ENCODE data around the gene SLAIN2. TPM values are rescaled to one million over a fixed set of nuclear protein-coding genes. Genes with fewer than 3 reads are reported as not detected.
"Not testable (repeated sequence)": the region's sequence is repeated elsewhere in the genome, so short reads cannot be mapped to it uniquely, and the experiment has no call there.

The SLAIN2 gene
- 71.4 and 79.4 TPM in 2 replicates for total RNA-seq

DNA sequence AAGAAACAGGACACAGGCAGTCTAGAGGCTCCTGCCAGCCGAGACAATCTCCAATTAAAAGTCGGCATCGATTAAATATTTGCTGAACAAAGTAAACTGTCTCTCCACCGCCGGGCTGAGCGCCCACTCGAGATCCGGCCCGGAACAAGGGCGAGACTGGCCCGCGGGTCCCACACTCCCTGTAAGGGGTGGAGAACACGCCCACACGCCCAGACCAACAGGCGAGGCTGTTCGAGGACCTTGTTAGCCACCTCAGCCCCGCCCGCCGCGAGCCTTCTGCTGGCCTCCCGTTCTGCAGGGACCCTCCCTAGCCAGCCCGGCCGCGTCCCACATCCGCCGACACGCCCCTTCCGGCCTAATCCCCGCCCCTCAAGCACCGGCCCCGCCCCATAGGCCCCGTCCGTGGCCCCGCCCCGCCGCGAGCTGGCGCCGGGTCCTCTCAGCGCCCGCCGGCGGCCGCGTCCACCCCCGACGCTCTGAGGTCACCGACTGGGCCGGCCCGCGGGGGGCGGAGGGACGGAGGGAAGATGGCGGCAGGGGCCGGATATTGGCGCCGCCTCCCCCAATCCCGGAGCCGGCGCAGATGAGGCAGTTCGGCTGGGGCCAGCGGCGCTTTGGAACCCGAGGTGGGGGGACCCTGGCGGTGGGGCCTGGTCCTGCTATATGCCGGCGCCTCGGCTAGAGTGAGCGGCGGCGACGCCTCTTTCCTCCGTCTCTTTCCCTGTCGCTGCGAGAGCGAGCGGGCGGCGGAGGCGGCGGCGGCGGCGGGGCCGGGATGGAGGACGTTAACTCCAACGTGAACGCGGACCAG lies at the start of gene SLAIN2:
SLAIN2 (plus strand) TSS at position 565 of the 811 bp plus-strand sequence; CDS start at position 776, 211 bp downstream.
- Mint-ChIP-seq H3K27me3 (ENCODE audit: insufficient read depth) (no peaks in the 10 kb centered on the region), H3K4me1 (ENCODE audit: low read depth) (peaks cover 74% of the 10 kb centered on the region), H3K27ac (peak within 1 kb of the TSS; percentile 98), H3K4me3 (peak within 1 kb of the TSS; percentile 98), H3K36me3 (ENCODE audit: low read depth) (peaks cover 5% of the 10 kb centered on the region), H3K9me3 (no peaks in the 10 kb centered on the region)
- DNase-seq (ENCODE audit: low spot score), result peak; percentile 98
- intact Hi-C loops (cut with micrococcal nuclease), result loop anchor here (1.0 to 5.0 kb wide), 10 partner anchors 25 to 878 kb away; partner anchors contain the start of genes COMMD8, FRYL, NFXL1 and OCIAD1

DNA sequence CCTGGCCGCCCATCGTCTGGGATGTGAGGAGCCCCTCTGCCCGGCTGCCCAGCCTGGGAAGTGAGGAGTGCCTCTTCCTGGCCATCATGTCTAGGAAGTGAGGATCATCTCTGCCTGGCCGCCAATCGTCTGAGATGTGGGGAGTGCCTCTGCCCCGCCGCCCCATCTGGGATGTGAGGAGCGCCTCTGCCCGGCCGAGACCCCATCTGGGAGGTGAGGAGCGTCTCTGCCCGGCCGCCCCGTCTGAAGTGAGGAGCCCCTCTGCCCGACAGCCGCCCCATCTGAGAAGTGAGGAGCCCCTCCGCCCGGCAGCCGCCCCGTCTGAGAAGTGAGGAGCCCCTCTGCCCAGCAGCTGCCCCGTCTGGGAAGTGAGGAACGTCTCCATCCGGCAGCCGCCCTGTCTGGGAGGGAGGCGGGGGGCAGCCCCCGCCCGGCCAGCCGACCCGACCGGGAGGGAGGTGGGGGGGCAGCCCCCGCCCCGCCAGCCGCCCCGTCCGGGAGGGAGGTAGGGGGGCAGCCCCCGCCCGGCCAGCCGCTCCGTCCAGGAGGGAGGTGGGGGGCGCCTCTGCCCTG lies 49.0 kb upstream of the SLAIN2 start:
- H3K4me1 Mint-ChIP-seq (ENCODE audit: low read depth); H3K27ac Mint-ChIP-seq; H3K9me3 Mint-ChIP-seq: not testable (repeated sequence)

DNA sequence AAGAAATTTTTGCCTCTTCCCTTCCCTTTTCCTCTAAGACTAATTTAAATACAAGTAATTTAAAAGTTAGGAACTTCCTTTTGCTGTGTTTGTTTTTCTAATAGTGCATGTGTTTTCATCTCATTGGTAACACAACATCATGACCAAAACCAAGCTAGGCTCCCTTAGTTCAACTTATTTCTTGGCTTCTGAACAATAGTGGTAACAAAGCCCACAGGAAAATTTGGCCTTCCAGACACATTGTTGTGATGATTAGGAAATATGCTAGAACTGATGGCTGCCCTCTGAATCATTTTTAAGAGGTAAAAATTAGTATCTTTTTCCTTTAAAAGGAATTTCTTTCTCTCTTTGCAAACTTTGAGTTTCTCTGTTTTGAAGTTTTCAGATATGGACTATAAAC lies 46.2 kb upstream of the SLAIN2 start:
- intact Hi-C loops (cut with micrococcal nuclease), result no loop called here

More for the DNA sequence above, 49.0 kb upstream of the SLAIN2 start:
- DNase-seq (ENCODE audit: low spot score); H3K27me3 Mint-ChIP-seq (ENCODE audit: insufficient read depth); intact Hi-C loops (cut with micrococcal nuclease); H3K4me3 Mint-ChIP-seq; H3K36me3 Mint-ChIP-seq (ENCODE audit: low read depth): not testable (repeated sequence)

DNA sequence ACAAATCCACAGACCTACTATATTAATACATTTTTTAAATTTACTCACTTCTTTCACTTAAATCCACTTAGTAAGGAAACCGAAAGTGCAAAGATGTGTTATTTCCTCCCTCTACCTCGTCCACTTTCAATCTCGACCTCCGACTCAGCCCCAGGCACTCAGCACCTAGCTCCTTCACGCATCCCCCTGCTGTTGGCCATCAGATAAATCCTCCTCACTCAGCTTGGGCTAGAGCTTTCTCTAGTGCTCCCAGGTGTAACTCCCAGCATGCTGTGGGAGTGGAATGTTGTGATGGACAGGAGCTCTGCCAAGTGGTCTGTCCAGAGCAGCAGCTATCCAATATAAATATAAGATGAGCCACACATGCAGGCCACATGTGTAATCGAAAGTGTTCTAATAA lies 45.0 kb upstream of the SLAIN2 start:
- Mint-ChIP-seq H3K4me1 (ENCODE audit: low read depth) (peaks cover 5% of the 10 kb centered on the region), H3K4me3 (no peak overlapping the region), H3K36me3 (ENCODE audit: low read depth) (no peaks in the 10 kb centered on the region), H3K27ac (no peak overlapping the region), H3K9me3 (no peaks in the 10 kb centered on the region), H3K27me3 (ENCODE audit: insufficient read depth) (no peaks in the 10 kb centered on the region)
- DNase-seq (ENCODE audit: low spot score), result no peak
- intact Hi-C loops (cut with micrococcal nuclease), result no loop called here

More for the DNA sequence above, 46.2 kb upstream of the SLAIN2 start:
- H3K4me1 Mint-ChIP-seq (ENCODE audit: low read depth), result peaks cover 5% of the 10 kb centered on the region
- H3K27ac Mint-ChIP-seq, result no peak overlapping the region
- no peaks in the 10 kb centered on the region for H3K36me3 Mint-ChIP-seq (ENCODE audit: low read depth)
- DNase-seq (ENCODE audit: low spot score), result no peak
- H3K4me3 Mint-ChIP-seq, result no peak overlapping the region
- H3K9me3 Mint-ChIP-seq, result no peaks in the 10 kb centered on the region
- H3K27me3 Mint-ChIP-seq (ENCODE audit: insufficient read depth), result no peaks in the 10 kb centered on the region

DNA sequence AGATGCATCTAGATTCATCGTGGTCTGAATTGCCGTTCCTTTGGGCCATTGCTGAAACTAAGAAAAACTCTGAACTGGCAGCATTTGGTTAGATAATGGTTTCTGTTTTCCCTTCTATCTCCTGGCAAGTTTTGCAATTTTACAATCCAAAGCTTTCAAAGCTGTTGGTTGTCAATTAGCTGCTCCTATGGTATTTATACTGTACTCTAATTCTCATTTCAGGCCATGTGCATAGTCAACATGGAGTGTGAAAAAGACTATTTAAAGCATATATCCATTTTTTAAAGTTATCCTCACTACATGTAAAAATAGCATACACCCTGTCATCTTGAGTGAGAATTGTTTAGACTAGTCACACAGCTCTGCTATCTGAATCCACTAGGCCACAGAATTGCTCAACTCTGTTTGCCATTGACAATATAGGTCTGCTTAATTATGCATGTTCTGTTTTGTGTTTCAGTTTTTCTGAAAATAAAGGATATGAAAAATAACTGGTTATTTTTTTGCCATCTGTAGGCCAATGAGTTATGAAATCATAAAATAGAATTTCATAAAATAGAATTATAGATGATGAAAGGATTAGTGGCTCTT lies 44.0 kb upstream of the SLAIN2 start:
- H3K36me3 Mint-ChIP-seq (ENCODE audit: low read depth), result no peaks in the 10 kb centered on the region
- no peaks in the 10 kb centered on the region for H3K9me3 Mint-ChIP-seq
- intact Hi-C loops (cut with micrococcal nuclease), result no loop called here
- DNase-seq (ENCODE audit: low spot score), result no peak
- H3K27ac Mint-ChIP-seq, result no peak overlapping the region
- H3K4me3 Mint-ChIP-seq, result no peak overlapping the region
- peaks cover 3% of the 10 kb centered on the region for H3K27me3 Mint-ChIP-seq (ENCODE audit: insufficient read depth)
- peaks cover 5% of the 10 kb centered on the region for H3K4me1 Mint-ChIP-seq (ENCODE audit: low read depth)

DNA sequence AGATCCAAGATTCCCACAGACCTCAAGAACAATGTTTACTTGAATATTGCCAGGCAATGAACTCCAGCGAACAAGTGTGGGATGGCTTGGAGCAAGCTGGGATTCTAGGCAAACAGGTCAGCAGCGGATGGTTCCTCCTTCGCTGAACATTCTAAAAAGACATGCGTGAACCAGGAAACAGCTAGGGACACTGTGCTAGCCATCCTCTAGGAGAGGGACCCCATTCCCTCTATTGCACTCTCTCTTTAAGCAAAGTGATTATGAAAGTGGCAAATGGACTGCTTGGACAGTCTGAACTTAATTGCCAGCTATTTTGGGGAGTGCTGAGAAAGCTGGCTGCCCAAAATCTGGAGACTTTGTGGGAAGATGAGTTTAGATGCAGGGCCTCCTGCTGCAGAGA lies 41.8 kb upstream of the SLAIN2 start:
- intact Hi-C loops (cut with micrococcal nuclease), result no loop called here

DNA sequence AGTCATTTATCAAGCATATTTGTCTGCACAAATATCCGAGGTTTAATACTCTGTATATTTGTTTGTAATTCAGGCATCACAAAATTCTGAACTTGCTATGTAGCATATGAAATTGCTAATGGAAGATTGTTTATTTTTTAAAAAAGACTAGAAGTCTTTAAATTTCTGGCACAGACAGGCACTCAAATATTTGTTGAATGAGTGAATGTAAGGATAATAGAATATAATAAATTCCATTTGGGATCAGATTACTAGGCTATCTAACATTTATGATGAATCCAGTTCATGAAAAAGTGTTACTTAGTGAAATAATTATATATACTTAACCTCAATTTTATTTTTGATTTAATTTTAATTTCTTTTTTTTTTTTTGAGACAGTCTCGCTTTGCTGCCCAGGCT lies 41.3 kb upstream of the SLAIN2 start:
- H3K4me3 Mint-ChIP-seq, result no peak overlapping the region
- H3K36me3 Mint-ChIP-seq (ENCODE audit: low read depth), result no peaks in the 10 kb centered on the region
- no peak for DNase-seq (ENCODE audit: low spot score)
- H3K27ac Mint-ChIP-seq, result no peak overlapping the region
- H3K4me1 Mint-ChIP-seq (ENCODE audit: low read depth), result peaks cover 5% of the 10 kb centered on the region
- no peaks in the 10 kb centered on the region for H3K9me3 Mint-ChIP-seq
- intact Hi-C loops (cut with micrococcal nuclease), result no loop called here
- H3K27me3 Mint-ChIP-seq (ENCODE audit: insufficient read depth), result peaks cover 5% of the 10 kb centered on the region

More for the DNA sequence above, 41.8 kb upstream of the SLAIN2 start:
- Mint-ChIP-seq H3K27ac (no peak overlapping the region), H3K4me3 (no peak overlapping the region), H3K27me3 (ENCODE audit: insufficient read depth) (peaks cover 3% of the 10 kb centered on the region), H3K9me3 (no peaks in the 10 kb centered on the region), H3K4me1 (ENCODE audit: low read depth) (peaks cover 5% of the 10 kb centered on the region), H3K36me3 (ENCODE audit: low read depth) (no peaks in the 10 kb centered on the region)
- no peak for DNase-seq (ENCODE audit: low spot score)

DNA sequence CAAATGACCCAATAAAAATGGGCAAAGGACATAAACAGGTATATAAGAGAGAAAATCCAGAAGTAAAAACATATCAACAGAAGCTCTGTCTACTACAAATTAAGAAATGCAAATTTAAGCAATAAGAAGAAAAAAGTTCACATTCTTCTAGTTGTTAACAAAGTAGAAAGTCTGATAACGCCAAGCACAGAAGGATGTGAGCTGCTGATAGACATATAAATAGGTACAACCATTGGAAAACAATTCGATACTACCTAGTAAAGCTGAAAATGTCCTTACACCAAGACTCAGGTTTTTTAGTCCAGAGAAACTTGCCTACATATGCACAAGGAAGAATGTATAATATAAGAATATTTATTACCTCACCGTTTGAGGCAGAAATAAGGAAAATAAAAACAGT lies 35.8 kb upstream of the SLAIN2 start:
- Mint-ChIP-seq H3K9me3 (no peaks in the 10 kb centered on the region), H3K36me3 (ENCODE audit: low read depth) (no peaks in the 10 kb centered on the region), H3K27ac (no peak overlapping the region), H3K4me1 (ENCODE audit: low read depth) (no peaks in the 10 kb centered on the region), H3K27me3 (ENCODE audit: insufficient read depth) (peaks cover 20% of the 10 kb centered on the region), H3K4me3 (no peak overlapping the region)
- DNase-seq (ENCODE audit: low spot score), result no peak
- intact Hi-C loops (cut with micrococcal nuclease), result no loop called here

DNA sequence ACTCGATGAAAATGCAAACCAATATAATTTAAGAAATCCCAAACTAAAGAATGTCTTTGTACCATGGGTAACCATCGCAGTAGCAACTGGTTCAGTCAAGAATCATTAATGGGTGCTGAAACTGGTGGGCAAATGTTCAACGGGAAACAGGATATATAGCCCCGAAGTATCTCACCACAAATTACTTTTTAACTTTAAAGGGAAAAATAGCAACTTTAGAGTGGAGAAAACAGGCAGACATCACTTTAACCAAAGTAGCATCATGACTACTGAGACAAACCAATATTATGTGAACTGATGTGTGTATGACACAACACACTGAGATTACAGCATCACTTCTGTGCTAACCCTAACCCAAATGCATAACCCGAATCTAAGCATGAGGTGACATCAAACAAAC lies 33.8 kb upstream of the SLAIN2 start:
- intact Hi-C loops (cut with micrococcal nuclease), result no loop called here
- Mint-ChIP-seq H3K27me3 (ENCODE audit: insufficient read depth) (peaks cover 17% of the 10 kb centered on the region), H3K36me3 (ENCODE audit: low read depth) (no peaks in the 10 kb centered on the region), H3K4me3 (no peak overlapping the region), H3K9me3 (no peaks in the 10 kb centered on the region), H3K4me1 (ENCODE audit: low read depth) (no peaks in the 10 kb centered on the region), H3K27ac (no peak overlapping the region)
- DNase-seq (ENCODE audit: low spot score), result no peak

DNA sequence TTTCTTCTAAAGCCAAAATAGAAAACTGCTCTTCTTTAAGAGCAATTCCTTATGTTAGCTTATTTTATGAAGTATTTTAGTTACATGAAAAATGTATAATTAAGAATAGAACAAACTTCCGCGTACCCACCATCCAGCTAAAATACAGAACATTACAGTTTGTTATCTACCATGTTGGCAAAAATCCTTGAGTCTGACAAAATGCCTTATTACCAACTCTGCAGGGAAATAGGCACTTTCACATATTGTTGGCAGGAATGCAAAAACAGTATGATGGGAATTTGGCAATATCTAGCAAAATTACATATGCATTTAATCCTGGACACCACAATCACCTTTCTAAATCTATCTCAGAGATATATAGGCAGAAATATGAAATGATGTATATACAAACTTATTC lies 32.4 kb upstream of the SLAIN2 start:
- Mint-ChIP-seq H3K4me1 (ENCODE audit: low read depth) (no peaks in the 10 kb centered on the region), H3K4me3 (no peak overlapping the region), H3K27ac (no peak overlapping the region), H3K27me3 (ENCODE audit: insufficient read depth) (peaks cover 17% of the 10 kb centered on the region), H3K36me3 (ENCODE audit: low read depth) (no peaks in the 10 kb centered on the region), H3K9me3 (no peaks in the 10 kb centered on the region)
- no peak for DNase-seq (ENCODE audit: low spot score)
- intact Hi-C loops (cut with micrococcal nuclease), result no loop called here

DNA sequence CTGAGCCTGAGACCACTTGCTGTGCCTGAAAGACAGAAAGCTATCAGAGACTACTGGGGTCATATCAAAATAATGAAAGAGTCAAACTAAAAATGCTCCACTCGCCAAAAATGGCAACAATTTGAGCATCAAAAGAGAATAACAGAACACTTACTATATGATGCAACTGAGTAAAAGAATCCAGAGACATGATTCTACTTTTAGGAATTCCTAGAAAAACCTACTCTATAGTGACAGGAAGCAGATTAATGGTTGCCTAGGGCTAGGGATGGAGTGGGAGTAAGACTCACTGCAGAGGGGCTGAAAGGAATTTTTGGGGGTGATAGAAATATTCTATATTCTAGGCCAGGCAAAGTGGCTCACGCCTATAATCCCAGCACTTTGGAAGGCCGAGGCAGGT lies 29.4 kb upstream of the SLAIN2 start:
- peaks cover 15% of the 10 kb centered on the region for H3K27me3 Mint-ChIP-seq (ENCODE audit: insufficient read depth)
- DNase-seq (ENCODE audit: low spot score), result no peak
- H3K9me3 Mint-ChIP-seq, result no peaks in the 10 kb centered on the region
- intact Hi-C loops (cut with micrococcal nuclease), result no loop called here
- no peak overlapping the region for H3K27ac Mint-ChIP-seq
- H3K36me3 Mint-ChIP-seq (ENCODE audit: low read depth), result no peaks in the 10 kb centered on the region
- peaks cover 6% of the 10 kb centered on the region for H3K4me1 Mint-ChIP-seq (ENCODE audit: low read depth)
- no peak overlapping the region for H3K4me3 Mint-ChIP-seq

DNA sequence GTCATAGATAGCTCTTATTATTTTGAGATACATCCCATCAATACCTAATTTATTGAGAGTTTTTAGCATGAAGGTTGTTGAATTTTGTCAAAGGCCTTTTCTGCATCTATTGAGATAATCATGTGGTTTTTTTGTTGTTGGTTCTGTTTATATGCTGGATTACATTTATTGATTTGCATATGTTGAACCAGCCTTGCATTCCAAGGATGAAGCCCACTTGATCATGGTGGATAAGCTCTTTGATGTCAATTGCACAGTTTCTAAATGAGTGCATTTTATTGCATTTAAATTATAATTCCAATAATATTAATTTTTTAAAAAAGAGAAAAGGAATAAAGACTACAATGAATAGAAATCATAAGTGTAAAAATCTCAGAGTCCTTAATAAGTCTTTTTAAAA lies 26.6 kb upstream of the SLAIN2 start:
- not testable (repeated sequence) for H3K27ac Mint-ChIP-seq; H3K4me3 Mint-ChIP-seq; H3K27me3 Mint-ChIP-seq (ENCODE audit: insufficient read depth); DNase-seq (ENCODE audit: low spot score); H3K9me3 Mint-ChIP-seq; H3K4me1 Mint-ChIP-seq (ENCODE audit: low read depth); H3K36me3 Mint-ChIP-seq (ENCODE audit: low read depth)
- intact Hi-C loops (cut with micrococcal nuclease), result loop anchor here (5.0 kb wide), 2 partner anchors 188 to 648 kb away; no protein-coding TSS in a partner anchor
